Urinary bladder (tissue), 4 donors: ENCODE results near the gene FAM111B. TPM values are rescaled to one million over a fixed set of nuclear protein-coding genes. Genes with fewer than 3 reads are reported as not detected.

Source experiments
- DNase-seq: peaks from one replicate; pipeline ENCODE4 v3.0.0-alpha.2; 2015; ENCODE audit errors: extremely low spot score
- H3K27ac ChIP-seq: one replicate; pipeline ENCODE4 v1.5.1; 2013; ENCODE audit warnings: low read depth, mild to moderate bottlenecking, moderate library complexity
- H3K36me3 ChIP-seq: one replicate; pipeline ENCODE4 v1.6.1; 2013; ENCODE audit warnings: mild to moderate bottlenecking, moderate library complexity; ENCODE audit not compliant: insufficient read depth
- H3K4me1 ChIP-seq: one replicate; pipeline ENCODE4 v1.6.1; 2013; ENCODE audit warnings: mild to moderate bottlenecking, moderate library complexity; ENCODE audit not compliant: insufficient read depth
- H3K4me3 ChIP-seq: one replicate; pipeline ENCODE4 v1.5.1; 2013; ENCODE audit warnings: low read depth, low read length
- WGBS: extraction: QIAGEN DNeasy Blood & Tissue Kit; methylation state at CpG from one replicate; pipeline ENCODE4 v1.1.7; 2013; 5-methylcytosine and 5-hydroxymethylcytosine counted together
- polyA plus RNA-seq: library from polyadenylated mRNA; stranded (reverse); fragments of 200-250 nt; gene quantifications from one replicate; pipeline ENCODE4 v1.2.3, GENCODE V29; 2013
- total RNA-seq: library from RNA; depleted of rRNA; stranded (reverse); fragments of >200 nt; gene quantifications from one replicate; pipeline ENCODE4 v1.2.3, GENCODE V29; 2014
- donor health status: healthy with polysubstance abuse.
- donor health status: healthy.

FAM111B gene
- total and polyA plus RNA-seq, 2 donors = 0.23 to 25.9 TPM

- Histone ChIP-seq H3K36me3 (no peaks in the 10 kb centered on the region), H3K27ac (no peak overlapping the region), H3K4me1 (no peaks in the 10 kb centered on the region), H3K4me3 (no peak overlapping the region)
- no peak for DNase-seq
- WGBS = 92% methylated on average over 8 of the region's 8 CpGs
Measured at GRCh38 chr11:59152312-59152951, 45.4 kb downstream of the FAM111B start.

- H3K4me3 ChIP-seq = no peak overlapping the region
- 68% methylated on average over 5 of the region's 5 CpGs for WGBS
- no peaks in the 10 kb centered on the region for H3K4me1 ChIP-seq
Measured at GRCh38 chr11:59154610-59155009, 47.6 kb downstream of the FAM111B start.

GRCh38 chr11:59157433-59157832 is 50.4 kb downstream of the FAM111B start:
- Histone ChIP-seq H3K36me3 (no peaks in the 10 kb centered on the region), H3K4me3 (no peak overlapping the region), H3K4me1 (no peaks in the 10 kb centered on the region), H3K27ac (no peak overlapping the region)
- WGBS = 71% methylated on average over 3 of the region's 3 CpGs
- DNase-seq = no peak

More at GRCh38 chr11:59154610-59155009, 47.6 kb downstream of the FAM111B start:
- no peak for DNase-seq
- Histone ChIP-seq H3K36me3 (no peaks in the 10 kb centered on the region), H3K27ac (no peak overlapping the region)

GRCh38 chr11:59158206-59159068 is 51.4 kb downstream of the FAM111B start:
- no peak overlapping the region for H3K4me3 ChIP-seq
- no peak overlapping the region for H3K27ac ChIP-seq
- WGBS = 35% methylated on average over 8 of the region's 8 CpGs
- no peak for DNase-seq
- no peaks in the 10 kb centered on the region for H3K36me3 ChIP-seq
- H3K4me1 ChIP-seq = no peaks in the 10 kb centered on the region

GRCh38 chr11:59164028-59164427 is 57.0 kb downstream of the FAM111B start:
- Histone ChIP-seq H3K4me3 (no peak overlapping the region), H3K27ac (no peak overlapping the region), H3K36me3 (no peaks in the 10 kb centered on the region), H3K4me1 (no peaks in the 10 kb centered on the region)
- no peak for DNase-seq
- WGBS = 86% methylated on average over 3 of the region's 3 CpGs

GRCh38 chr11:59171508-59172322 is 64.7 kb downstream of the FAM111B start, which contains the start of gene DTX4:
Gene DTX4, plus strand, starts transcription at chr11:59172132. Its CDS starts 464 bp downstream, at chr11:59172596.
- under 1% methylated on average over 64 of the region's 64 CpGs for WGBS
- peak within 1 kb of the TSS; percentile 91 for H3K4me3 ChIP-seq
- no peaks in the 10 kb centered on the region for H3K4me1 ChIP-seq
- no peaks in the 10 kb centered on the region for H3K36me3 ChIP-seq
- DNase-seq = peak; percentile 84
- H3K27ac ChIP-seq = peak within 1 kb of the TSS; percentile 86

GRCh38 chr11:59172345-59173079 is 65.5 kb downstream of the FAM111B start:
- WGBS = under 1% methylated on average over 70 of the region's 70 CpGs
- DNase-seq = no peak
- Histone ChIP-seq H3K36me3 (no peaks in the 10 kb centered on the region), H3K27ac (peak overlapping the region; percentile 86), H3K4me1 (no peaks in the 10 kb centered on the region), H3K4me3 (peak overlapping the region; percentile 91)

- Histone ChIP-seq H3K27ac (peak overlapping the region; percentile 86), H3K36me3 (no peaks in the 10 kb centered on the region), H3K4me3 (peak overlapping the region; percentile 91), H3K4me1 (no peaks in the 10 kb centered on the region)
- DNase-seq = no peak
- WGBS = 8% methylated on average over 37 of the region's 37 CpGs
Measured at GRCh38 chr11:59173080-59173963, 66.3 kb downstream of the FAM111B start.

- WGBS = 42% methylated on average over 7 of the region's 7 CpGs
- Histone ChIP-seq H3K36me3 (no peaks in the 10 kb centered on the region), H3K27ac (peak overlapping the region; percentile 86), H3K4me3 (peak overlapping the region; percentile 91), H3K4me1 (no peaks in the 10 kb centered on the region)
- no peak for DNase-seq
Measured at GRCh38 chr11:59173964-59174663, 67.1 kb downstream of the FAM111B start.

- Histone ChIP-seq H3K4me1 (no peaks in the 10 kb centered on the region), H3K4me3 (no peak overlapping the region), H3K36me3 (no peaks in the 10 kb centered on the region), H3K27ac (peak overlapping the region; percentile 58)
- 65% methylated on average over 7 of the region's 7 CpGs for WGBS
- DNase-seq = no peak
Measured at GRCh38 chr11:59174664-59175033, 67.6 kb downstream of the FAM111B start.

- DNase-seq = no peak
- Histone ChIP-seq H3K27ac (peak overlapping the region; percentile 79), H3K4me1 (no peaks in the 10 kb centered on the region), H3K4me3 (no peak overlapping the region), H3K36me3 (no peaks in the 10 kb centered on the region)
- WGBS = 53% methylated on average over 4 of the region's 4 CpGs
Measured at GRCh38 chr11:59175091-59175501, 68.1 kb downstream of the FAM111B start.

- DNase-seq = no peak
- no peak overlapping the region for H3K4me3 ChIP-seq
- 82% methylated on average over 7 of the region's 7 CpGs for WGBS
- H3K36me3 ChIP-seq = no peaks in the 10 kb centered on the region
- H3K27ac ChIP-seq = no peak overlapping the region
- H3K4me1 ChIP-seq = no peaks in the 10 kb centered on the region
Measured at GRCh38 chr11:59176330-59176729, 69.3 kb downstream of the FAM111B start.
